Peyer's patch (tissue), 4 donors: ENCODE measurements around the gene BCL7C. TPM values are rescaled to one million over a fixed set of nuclear protein-coding genes. Genes with fewer than 3 reads are reported as not detected.

ENCODE experiments used
- DNase-seq, 3 donors: peaks; one replicate each; pipeline ENCODE4 v3.0.0-alpha.2; 2017 to 2019
- H3K27ac ChIP-seq, 4 donors: fragments of 200-600 bp; sonication (generic); one replicate each; pipeline ENCODE4 v1.5.1; 2016 to 2019
- H3K27me3 ChIP-seq, 2 donors: fragments of 200-600 bp; sonication (generic); one replicate each; pipeline ENCODE4 v1.5.1; 2019
- H3K36me3 ChIP-seq, 3 donors: fragments of 200-600 bp; sonication (generic); one replicate each; pipeline ENCODE4 v1.5.1; 2016 to 2019
- H3K4me1 ChIP-seq, 4 donors: fragments of 200-600 bp; sonication (generic); one replicate each; pipeline ENCODE4 v1.5.1; 2016 to 2019
- H3K4me3 ChIP-seq, 4 donors: fragments of 200-600 bp; sonication (generic); 1 replicate in 3 of 4; 2 replicates in 1 of 4; pipeline ENCODE4 v1.5.1; 2016 to 2019; ENCODE audit warnings: mild to moderate bottlenecking in 1 of 4
- H3K9me3 ChIP-seq, 4 donors: fragments of 200-600 bp; sonication (generic); one replicate each; pipeline ENCODE4 v1.5.1; 2016 to 2019; ENCODE audit warnings: mild to moderate bottlenecking in 1 of 4
- CTCF ChIP-seq, 6 experiments: fragments of 450-650 bp in 4 of 6; fragments of 200-600 bp in 2 of 6; sonication (generic) in 1 of 6; IDR thresholded peaks; one replicate each; pipeline ENCODE4 v1.5.1; 2017 to 2019; ENCODE audit warnings: antibody characterized with exemption in 6 of 6, mild to moderate bottlenecking in 3 of 6, moderate library complexity in 1 of 6
- POLR2A ChIP-seq, 2 donors: fragments of 450-650 bp; IDR thresholded peaks; one replicate each; pipeline ENCODE4 v1.5.1; 2017; ENCODE audit warnings: antibody characterized with exemption in 2 of 2, mild to moderate bottlenecking in 2 of 2, moderate library complexity in 2 of 2
- total RNA-seq, 4 donors: library from RNA; depleted of rRNA; stranded (reverse); fragments of >200 nt; gene quantifications; one replicate each; pipeline ENCODE4 v1.1.0, GENCODE V29; 2016

BCL7C gene
- total RNA-seq, 4 donors from 2014 or later = 12.1 to 23.9 (median 17.8) TPM

GRCh38 chr16:30934827-30935557 lies 41.1 kb upstream of the BCL7C start:
- H3K27ac ChIP-seq = no peak overlapping the region
- H3K4me3 ChIP-seq = no peak overlapping the region
- H3K27me3 ChIP-seq = no peaks in the 10 kb centered on the region
- H3K9me3 ChIP-seq = no peaks in the 10 kb centered on the region
- TF ChIP-seq CTCF (IDR thresholded peaks at IDR 0.05) (peak in 4 of 6 experiments; percentile 33 to 49 (median 44)), POLR2A (IDR thresholded peaks at IDR 0.05) (no peak)
- no peaks in the 10 kb centered on the region for H3K4me1 ChIP-seq
- peak in 1 of 3 donors; percentile 31 for DNase-seq
- peaks cover 0 to 41% (median 0%) of the 10 kb centered on the region in 3 donors for H3K36me3 ChIP-seq

GRCh38 chr16:30931068-30931650 lies 37.3 kb upstream of the BCL7C start:
- Histone ChIP-seq H3K27ac (no peak overlapping the region), H3K4me3 (no peak overlapping the region), H3K9me3 (no peaks in the 10 kb centered on the region), H3K4me1 (peaks cover 0 to 4% (median 0%) of the 10 kb centered on the region in 4 donors), H3K27me3 (no peaks in the 10 kb centered on the region), H3K36me3 (peaks cover 0 to 40% (median 0%) of the 10 kb centered on the region in 3 donors)
- DNase-seq = no peak
- no peak for TF ChIP-seq POLR2A (IDR thresholded peaks at IDR 0.05)
- no peak for TF ChIP-seq CTCF (IDR thresholded peaks at IDR 0.05)

- Histone ChIP-seq H3K27me3 (no peaks in the 10 kb centered on the region), H3K36me3 (peaks cover 0 to 32% (median 0%) of the 10 kb centered on the region in 3 donors), H3K27ac (no peak overlapping the region), H3K4me1 (peaks cover 0 to 11% (median 0%) of the 10 kb centered on the region in 4 donors), H3K4me3 (no peak overlapping the region), H3K9me3 (no peaks in the 10 kb centered on the region)
- DNase-seq = no peak
- TF ChIP-seq POLR2A (IDR thresholded peaks at IDR 0.05) (no peak), CTCF (IDR thresholded peaks at IDR 0.05) (no peak)
These were observed 36.3 kb upstream of the BCL7C start for GRCh38 chr16:30930160-30930571.

- Histone ChIP-seq H3K9me3 (no peaks in the 10 kb centered on the region), H3K27me3 (no peaks in the 10 kb centered on the region), H3K36me3 (peaks cover 0 to 32% (median 0%) of the 10 kb centered on the region in 3 donors), H3K27ac (no peak overlapping the region), H3K4me3 (no peak overlapping the region), H3K4me1 (peaks cover 0 to 21% (median 3%) of the 10 kb centered on the region in 4 donors)
- DNase-seq = no peak
- TF ChIP-seq POLR2A (IDR thresholded peaks at IDR 0.05) (no peak), CTCF (IDR thresholded peaks at IDR 0.05) (no peak)
These were observed 35.3 kb upstream of the BCL7C start for GRCh38 chr16:30929167-30929566.

- H3K4me3 ChIP-seq = no peak overlapping the region
- no peak for TF ChIP-seq POLR2A (IDR thresholded peaks at IDR 0.05)
- no peaks in the 10 kb centered on the region for H3K27me3 ChIP-seq
- no peaks in the 10 kb centered on the region for H3K9me3 ChIP-seq
- no peak for DNase-seq
- H3K36me3 ChIP-seq = peaks cover 0 to 32% (median 0%) of the 10 kb centered on the region in 3 donors
- peaks cover 0 to 26% (median 5%) of the 10 kb centered on the region in 4 donors for H3K4me1 ChIP-seq
- no peak overlapping the region for H3K27ac ChIP-seq
These were observed 34.5 kb upstream of the BCL7C start for GRCh38 chr16:30928390-30928789.

- no peak overlapping the region for H3K4me3 ChIP-seq
- TF ChIP-seq CTCF (IDR thresholded peaks at IDR 0.05) (no peak), POLR2A (IDR thresholded peaks at IDR 0.05) (no peak)
- H3K27ac ChIP-seq = no peak overlapping the region
- no peaks in the 10 kb centered on the region for H3K27me3 ChIP-seq
- DNase-seq = peak in 1 of 3 donors; percentile 68
- H3K4me1 ChIP-seq = peaks cover 0 to 26% (median 5%) of the 10 kb centered on the region in 4 donors
- H3K36me3 ChIP-seq = peaks cover 0 to 27% (median 0%) of the 10 kb centered on the region in 3 donors
- no peaks in the 10 kb centered on the region for H3K9me3 ChIP-seq
These were observed 34.0 kb upstream of the BCL7C start for GRCh38 chr16:30927789-30928378.
